SK-N-SH (cell line): Measurements from ENCODE around the gene SYNPO2L.

Experiments
- CHD2 ChIP-seq: fragments of 150-350 bp; IDR thresholded peaks from 2 replicates; pipeline ENCODE4 v1.6.1; 2018; ENCODE audit warnings: low read length; ENCODE audit not compliant: partially characterized antibody
- EP300 ChIP-seq, 2 experiments: IDR thresholded peaks; 2 replicates each; pipeline versions ENCODE4 v1.4.0 to v1.6.1; 2012; ENCODE audit warnings: borderline replicate concordance in 1 of 2, low read depth in 1 of 2, low read length in 1 of 2
- EZH2phosphoT487 ChIP-seq: fragments of 200-600 bp; sonication (generic); IDR thresholded peaks from 2 replicates; pipeline ENCODE4 v1.6.1; 2017; ENCODE audit warnings: low read depth, mixed run types, mild to moderate bottlenecking, antibody characterized with exemption, moderate library complexity, borderline replicate concordance
- FOXM1 ChIP-seq: IDR thresholded peaks from 2 replicates; pipeline ENCODE4 v1.4.0; 2012; ENCODE audit warnings: low read depth, mild to moderate bottlenecking
- GABPA ChIP-seq: IDR thresholded peaks from 2 replicates; pipeline ENCODE4 v1.4.0; 2012; ENCODE audit warnings: low read depth, mild to moderate bottlenecking
- JUND ChIP-seq: IDR thresholded peaks from 2 replicates; pipeline ENCODE4 v1.4.0; 2012
- RFX5 ChIP-seq: IDR thresholded peaks from 2 replicates; pipeline ENCODE4 v1.6.1; 2012; ENCODE audit warnings: mild to moderate bottlenecking, improper control_type of control experiment, low read length
- RXRA ChIP-seq: IDR thresholded peaks from 2 replicates; pipeline ENCODE4 v1.4.0; 2012; ENCODE audit warnings: low read depth, mild to moderate bottlenecking, borderline replicate concordance
- TAF1 ChIP-seq: IDR thresholded peaks from 2 replicates; pipeline ENCODE4 v1.6.1; 2012; ENCODE audit warnings: low read depth, mild to moderate bottlenecking, low read length, moderate library complexity, borderline replicate concordance
- TCF12 ChIP-seq: IDR thresholded peaks from 2 replicates; pipeline ENCODE4 v1.4.0; 2012
- YY1 ChIP-seq: IDR thresholded peaks from 2 replicates; pipeline ENCODE4 v1.4.0; 2012; ENCODE audit warnings: low read depth, mild to moderate bottlenecking
- TF ChIP-seq, protein P1 (sequence below): fragments of 200-600 bp; sonication (generic); IDR thresholded peaks from 2 replicates; pipeline ENCODE4 v1.6.1; 2017; ENCODE audit warnings: antibody characterized with exemption, mild to moderate bottlenecking, moderate library complexity
- TF ChIP-seq, protein P2 (sequence below): IDR thresholded peaks from 2 replicates; pipeline ENCODE4 v1.4.0; 2012; ENCODE audit warnings: low read depth
- TF ChIP-seq, protein P3 (sequence below): IDR thresholded peaks from 2 replicates; pipeline ENCODE4 v1.6.1; 2012; ENCODE audit warnings: mild to moderate bottlenecking, low read depth, low read length, moderate library complexity

DNA sequence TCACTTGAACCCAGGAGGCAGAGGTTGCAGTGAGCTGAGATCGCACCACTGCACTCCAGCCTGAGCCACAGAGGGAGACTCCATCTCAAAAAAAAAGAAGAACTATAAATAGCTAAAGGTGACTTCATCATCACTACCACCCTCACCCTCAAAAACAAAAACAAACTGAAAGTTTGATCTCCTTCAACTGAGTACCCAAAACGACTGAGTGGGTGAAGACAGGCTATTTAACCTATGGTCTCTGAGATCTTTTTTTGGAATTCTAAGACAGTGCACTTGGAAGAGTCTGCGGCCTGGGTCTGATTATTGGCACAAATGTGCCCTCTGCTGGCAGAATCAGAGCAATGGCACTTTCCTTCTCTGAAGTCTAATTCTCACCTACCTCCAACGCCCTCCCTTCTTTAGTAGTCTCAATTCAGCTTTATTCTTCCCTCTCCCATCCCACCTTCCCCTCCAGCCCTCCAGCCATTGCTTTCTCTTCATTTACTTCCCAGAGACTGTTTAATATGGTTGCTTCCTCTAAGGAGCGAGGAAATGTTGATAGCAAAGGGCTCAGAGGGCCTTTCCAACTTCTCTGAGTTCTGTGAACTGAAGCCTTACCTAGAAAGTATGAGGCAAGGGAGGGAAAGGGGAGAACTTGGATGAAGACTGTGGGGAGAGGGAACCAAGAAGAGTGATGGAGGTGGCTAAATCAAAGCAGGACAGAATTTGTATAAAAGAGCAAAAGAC is 11.7 kb downstream of the SYNPO2L start:
- TF ChIP-seq, protein P1, sequence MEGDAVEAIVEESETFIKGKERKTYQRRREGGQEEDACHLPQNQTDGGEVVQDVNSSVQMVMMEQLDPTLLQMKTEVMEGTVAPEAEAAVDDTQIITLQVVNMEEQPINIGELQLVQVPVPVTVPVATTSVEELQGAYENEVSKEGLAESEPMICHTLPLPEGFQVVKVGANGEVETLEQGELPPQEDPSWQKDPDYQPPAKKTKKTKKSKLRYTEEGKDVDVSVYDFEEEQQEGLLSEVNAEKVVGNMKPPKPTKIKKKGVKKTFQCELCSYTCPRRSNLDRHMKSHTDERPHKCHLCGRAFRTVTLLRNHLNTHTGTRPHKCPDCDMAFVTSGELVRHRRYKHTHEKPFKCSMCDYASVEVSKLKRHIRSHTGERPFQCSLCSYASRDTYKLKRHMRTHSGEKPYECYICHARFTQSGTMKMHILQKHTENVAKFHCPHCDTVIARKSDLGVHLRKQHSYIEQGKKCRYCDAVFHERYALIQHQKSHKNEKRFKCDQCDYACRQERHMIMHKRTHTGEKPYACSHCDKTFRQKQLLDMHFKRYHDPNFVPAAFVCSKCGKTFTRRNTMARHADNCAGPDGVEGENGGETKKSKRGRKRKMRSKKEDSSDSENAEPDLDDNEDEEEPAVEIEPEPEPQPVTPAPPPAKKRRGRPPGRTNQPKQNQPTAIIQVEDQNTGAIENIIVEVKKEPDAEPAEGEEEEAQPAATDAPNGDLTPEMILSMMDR, result peak; percentile 85
- TF ChIP-seq CHD2, result no peak
- TF ChIP-seq FOXM1, result no peak
- TF ChIP-seq RFX5, result no peak
- TF ChIP-seq TCF12, result no peak
- TF ChIP-seq EZH2phosphoT487, result no peak
- TF ChIP-seq JUND, result no peak
- TF ChIP-seq TAF1, result no peak
- no peak for TF ChIP-seq EP300 (IDR thresholded peaks at IDR 0.05; ENCODE audit: borderline replicate concordance in 1 of 2, low read depth in 1 of 2, low read length in 1 of 2)
- TF ChIP-seq, protein P2, sequence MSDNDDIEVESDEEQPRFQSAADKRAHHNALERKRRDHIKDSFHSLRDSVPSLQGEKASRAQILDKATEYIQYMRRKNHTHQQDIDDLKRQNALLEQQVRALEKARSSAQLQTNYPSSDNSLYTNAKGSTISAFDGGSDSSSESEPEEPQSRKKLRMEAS, result no peak
- TF ChIP-seq, protein P3, sequence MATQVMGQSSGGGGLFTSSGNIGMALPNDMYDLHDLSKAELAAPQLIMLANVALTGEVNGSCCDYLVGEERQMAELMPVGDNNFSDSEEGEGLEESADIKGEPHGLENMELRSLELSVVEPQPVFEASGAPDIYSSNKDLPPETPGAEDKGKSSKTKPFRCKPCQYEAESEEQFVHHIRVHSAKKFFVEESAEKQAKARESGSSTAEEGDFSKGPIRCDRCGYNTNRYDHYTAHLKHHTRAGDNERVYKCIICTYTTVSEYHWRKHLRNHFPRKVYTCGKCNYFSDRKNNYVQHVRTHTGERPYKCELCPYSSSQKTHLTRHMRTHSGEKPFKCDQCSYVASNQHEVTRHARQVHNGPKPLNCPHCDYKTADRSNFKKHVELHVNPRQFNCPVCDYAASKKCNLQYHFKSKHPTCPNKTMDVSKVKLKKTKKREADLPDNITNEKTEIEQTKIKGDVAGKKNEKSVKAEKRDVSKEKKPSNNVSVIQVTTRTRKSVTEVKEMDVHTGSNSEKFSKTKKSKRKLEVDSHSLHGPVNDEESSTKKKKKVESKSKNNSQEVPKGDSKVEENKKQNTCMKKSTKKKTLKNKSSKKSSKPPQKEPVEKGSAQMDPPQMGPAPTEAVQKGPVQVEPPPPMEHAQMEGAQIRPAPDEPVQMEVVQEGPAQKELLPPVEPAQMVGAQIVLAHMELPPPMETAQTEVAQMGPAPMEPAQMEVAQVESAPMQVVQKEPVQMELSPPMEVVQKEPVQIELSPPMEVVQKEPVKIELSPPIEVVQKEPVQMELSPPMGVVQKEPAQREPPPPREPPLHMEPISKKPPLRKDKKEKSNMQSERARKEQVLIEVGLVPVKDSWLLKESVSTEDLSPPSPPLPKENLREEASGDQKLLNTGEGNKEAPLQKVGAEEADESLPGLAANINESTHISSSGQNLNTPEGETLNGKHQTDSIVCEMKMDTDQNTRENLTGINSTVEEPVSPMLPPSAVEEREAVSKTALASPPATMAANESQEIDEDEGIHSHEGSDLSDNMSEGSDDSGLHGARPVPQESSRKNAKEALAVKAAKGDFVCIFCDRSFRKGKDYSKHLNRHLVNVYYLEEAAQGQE, result no peak
- no peak for TF ChIP-seq RXRA
- TF ChIP-seq YY1, result no peak
- no peak for TF ChIP-seq GABPA
